GM10266 (cell line): Measurements from ENCODE around the gene PADI2.

ENCODE experiments used
- DNase-seq: peaks from one replicate; pipeline ENCODE4 v3.0.0; 2012; ENCODE audit errors: extremely low spot score
- TF ChIP-seq, protein P1 (sequence below): IDR thresholded peaks from 2 replicates; pipeline ENCODE4 v1.5.1; 2012; ENCODE audit warnings: mild to moderate bottlenecking, low read depth; ENCODE audit not compliant: control insufficient read depth, insufficient read depth; ENCODE audit errors: missing control alignments

The PADI2 gene

DNA sequence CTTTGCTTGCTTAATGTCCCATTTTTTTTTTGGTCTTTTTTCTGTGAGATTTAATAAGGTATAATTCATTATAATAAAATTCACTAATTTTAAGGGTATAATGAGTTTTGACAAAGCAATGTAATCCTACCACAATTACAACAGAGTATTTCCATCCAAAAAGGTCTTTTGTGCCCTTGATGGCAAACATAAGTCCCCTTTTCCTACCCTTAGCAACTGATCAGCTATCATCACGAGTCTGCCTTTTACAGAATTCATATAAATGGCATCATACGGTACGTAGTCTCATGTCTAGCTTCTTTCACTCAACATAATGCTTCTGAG is 73.0 kb downstream of the PADI2 start:
- TF ChIP-seq, protein P1, sequence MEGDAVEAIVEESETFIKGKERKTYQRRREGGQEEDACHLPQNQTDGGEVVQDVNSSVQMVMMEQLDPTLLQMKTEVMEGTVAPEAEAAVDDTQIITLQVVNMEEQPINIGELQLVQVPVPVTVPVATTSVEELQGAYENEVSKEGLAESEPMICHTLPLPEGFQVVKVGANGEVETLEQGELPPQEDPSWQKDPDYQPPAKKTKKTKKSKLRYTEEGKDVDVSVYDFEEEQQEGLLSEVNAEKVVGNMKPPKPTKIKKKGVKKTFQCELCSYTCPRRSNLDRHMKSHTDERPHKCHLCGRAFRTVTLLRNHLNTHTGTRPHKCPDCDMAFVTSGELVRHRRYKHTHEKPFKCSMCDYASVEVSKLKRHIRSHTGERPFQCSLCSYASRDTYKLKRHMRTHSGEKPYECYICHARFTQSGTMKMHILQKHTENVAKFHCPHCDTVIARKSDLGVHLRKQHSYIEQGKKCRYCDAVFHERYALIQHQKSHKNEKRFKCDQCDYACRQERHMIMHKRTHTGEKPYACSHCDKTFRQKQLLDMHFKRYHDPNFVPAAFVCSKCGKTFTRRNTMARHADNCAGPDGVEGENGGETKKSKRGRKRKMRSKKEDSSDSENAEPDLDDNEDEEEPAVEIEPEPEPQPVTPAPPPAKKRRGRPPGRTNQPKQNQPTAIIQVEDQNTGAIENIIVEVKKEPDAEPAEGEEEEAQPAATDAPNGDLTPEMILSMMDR, result no peak
- no peak for DNase-seq

DNA sequence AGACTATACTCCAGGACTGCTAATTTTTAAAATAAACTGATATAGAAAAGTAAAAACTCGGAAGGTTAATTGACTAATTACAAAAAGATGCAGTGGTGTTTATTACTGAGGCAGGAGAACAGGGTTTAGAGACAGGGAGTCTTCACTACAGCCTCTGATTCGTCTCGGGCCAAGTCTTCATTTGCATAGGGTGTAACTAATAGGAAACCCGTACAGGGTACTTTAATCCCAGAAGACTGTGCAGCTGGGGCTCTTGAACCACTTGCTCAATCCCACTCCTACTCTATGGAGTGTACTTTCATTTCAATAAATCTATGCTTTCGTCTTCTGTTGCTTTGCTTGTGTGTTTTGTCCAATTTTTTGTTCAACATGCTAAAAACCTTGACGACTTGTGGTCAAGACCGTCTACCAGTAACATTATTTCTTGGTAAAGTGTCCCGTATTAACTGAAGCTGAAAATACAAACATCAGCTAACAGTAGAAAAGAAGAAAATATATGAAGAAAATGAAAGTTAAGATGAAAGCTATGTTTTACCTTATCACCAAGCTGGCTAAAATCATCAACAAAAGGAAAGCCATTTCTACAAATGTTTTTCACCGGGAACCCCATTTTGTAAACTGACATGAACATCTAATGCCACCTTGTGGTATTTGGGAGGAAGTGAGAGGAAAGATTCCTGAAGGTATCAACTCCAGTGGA is 73.5 kb downstream of the PADI2 start:
- DNase-seq, result peak; percentile 36
- TF ChIP-seq, protein P1, result peak; percentile 62

DNA sequence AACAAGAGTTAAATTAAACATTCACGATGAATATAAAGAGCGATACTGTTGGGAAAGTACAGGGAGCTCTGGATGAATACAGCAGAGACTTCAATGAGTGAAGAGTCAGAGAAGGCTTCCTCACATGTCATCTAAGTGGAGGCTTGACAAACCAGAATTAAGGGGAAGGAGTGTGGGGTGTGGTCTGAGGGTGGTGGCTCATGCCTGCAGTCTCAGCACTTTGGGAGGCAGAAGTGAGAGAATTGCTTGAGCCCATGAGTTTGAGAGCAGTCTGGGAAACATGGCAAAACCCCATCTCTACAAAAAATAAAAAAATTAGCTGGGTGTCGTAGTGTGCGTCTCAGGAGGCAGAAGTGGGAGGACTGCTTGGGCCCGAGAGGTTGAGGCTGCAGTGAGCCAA is 74.1 kb downstream of the PADI2 start:
- DNase-seq, result no peak
- TF ChIP-seq, protein P1, result no peak

DNA sequence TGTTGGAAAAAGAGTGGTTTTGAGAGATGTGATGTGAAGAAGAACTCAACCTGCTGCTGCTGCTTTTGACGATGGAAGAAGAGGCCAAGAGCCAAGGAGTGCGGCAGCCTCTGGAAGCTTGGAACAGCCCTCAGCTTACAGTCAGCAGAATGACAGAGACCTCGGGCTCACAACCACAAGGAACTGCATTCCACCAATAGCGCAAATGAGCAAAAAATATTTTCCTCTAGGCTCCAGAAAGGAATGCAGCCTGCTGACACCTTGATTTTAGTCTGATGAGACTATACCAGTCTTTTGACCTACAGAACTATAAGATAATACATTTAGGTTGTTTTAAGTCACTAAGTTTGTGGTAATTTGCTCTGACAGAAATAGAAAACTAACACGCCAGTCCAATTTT is 75.6 kb downstream of the PADI2 start:
- no peak for DNase-seq
- TF ChIP-seq, protein P1, result no peak

DNA sequence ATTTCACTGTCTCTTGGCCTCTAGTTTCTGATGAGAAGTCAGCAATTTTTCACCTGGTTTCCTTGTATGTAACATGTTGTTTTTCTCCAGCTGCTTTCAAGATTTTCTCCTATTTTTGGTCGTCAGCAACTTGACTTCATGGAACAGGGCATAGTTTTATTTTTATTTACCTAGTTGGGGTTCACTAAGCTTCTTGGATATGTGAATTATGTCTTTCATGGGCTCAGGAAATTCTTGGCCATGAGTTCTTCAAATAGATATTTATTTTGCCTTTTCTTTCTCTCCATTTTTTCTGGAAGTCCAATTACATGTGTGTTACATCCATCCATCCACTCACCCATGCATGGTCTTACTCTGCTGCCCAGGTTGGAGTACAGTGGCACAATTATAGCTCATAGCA is 79.1 kb downstream of the PADI2 start:
- TF ChIP-seq, protein P1, result no peak

DNA sequence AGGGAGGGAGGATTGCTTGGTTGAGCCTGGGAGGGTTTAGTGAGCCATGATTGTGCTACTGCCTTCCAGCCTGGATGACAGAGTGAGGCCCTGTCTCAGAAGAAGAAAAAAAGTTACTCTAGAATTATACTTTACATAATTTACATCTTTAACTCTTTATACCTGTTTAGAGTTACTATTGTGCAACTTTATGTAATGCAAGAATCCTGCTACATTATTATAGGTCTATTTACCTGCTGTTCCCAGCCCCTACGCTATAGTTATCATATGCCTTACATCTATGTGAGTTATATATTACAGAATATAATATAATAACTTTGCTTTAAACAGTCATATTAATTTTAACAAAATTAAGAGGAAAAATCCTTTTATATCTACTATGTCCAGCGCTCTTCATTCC is 79.7 kb downstream of the PADI2 start:
- TF ChIP-seq, protein P1, result no peak
- DNase-seq, result no peak

More for the DNA sequence above, 79.1 kb downstream of the PADI2 start:
- no peak for DNase-seq

DNA sequence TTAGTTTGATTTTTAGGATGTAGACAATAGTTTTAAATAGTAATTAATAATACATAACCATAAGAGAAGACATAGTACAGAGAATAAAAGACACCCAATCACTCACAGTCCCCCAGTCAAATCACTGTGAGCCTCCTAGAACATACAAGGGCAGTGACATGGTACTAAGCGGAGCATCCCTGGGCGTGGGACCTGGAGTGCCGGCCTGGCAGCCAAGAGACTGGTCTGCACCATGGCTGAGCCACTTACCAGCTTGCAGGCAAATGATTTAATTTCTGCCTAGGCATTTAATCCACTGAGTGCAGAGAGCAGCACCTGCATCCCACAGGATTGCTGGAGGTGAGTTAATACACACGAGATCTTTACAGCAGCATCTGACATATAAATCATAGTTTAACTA is 85.8 kb downstream of the PADI2 start:
- TF ChIP-seq, protein P1, result no peak
- DNase-seq, result no peak
